GM21717 (cell line): ENCODE results near the gene EFR3B.

Source experiments
- ATAC-seq: cut with Tn5 transposase; IDR thresholded peaks from one replicate; pipeline ENCODE4 v1.9.1; 2021; ENCODE audit warnings: mild to moderate bottlenecking, moderate library complexity; ENCODE audit not compliant: unreplicated experiment

EFR3B gene

DNA sequence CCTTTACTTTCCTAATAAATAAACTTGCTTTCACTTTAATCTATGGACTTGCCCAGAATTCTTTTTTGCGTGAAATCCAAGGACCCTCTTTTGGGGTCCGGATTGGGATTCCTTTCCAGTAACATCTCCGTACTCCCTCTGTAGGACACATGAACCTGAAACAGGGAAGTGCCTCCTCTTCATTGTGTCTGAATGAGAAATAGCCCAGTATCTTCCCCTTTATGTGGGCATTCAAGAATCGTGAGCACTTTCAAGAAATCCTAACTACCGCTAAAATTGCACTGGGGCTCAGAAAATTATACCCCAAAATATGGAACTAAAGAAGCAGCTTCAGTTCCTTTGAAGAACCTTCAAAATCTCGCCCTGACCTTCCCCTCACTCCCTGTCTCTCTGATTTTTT, 134.3 kb downstream of the EFR3B start:
- ATAC-seq: no peak

DNA sequence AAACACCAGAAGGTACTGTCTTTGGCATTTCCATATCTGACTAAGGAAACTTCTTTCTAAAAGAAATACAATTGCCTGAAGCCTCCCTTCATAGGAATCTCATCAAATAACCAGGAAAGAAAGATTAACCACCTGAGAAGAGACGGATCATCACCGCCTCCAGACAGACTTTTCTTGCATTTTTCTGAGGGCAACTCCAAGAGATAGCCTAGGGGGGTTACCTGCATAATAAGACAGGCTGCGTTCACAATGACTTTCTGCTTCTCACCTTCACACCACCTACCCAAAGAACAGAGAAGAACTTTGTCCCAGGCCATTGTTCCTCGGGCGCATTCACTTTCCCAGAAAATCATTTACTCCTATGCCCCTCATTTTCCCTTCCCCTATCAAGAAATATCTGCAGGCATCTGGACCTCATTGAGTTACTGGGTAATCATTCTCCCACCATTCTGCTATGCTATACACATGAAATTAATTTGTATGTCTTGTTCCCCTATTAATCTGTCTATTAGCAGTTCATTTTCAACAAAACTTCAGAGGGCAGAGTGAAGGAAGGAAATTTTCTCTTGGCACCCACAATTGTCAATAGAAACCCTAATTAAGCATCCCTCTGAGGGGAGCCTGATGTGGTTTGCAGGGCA, 134.8 kb downstream of the EFR3B start:
- no peak for ATAC-seq

DNA sequence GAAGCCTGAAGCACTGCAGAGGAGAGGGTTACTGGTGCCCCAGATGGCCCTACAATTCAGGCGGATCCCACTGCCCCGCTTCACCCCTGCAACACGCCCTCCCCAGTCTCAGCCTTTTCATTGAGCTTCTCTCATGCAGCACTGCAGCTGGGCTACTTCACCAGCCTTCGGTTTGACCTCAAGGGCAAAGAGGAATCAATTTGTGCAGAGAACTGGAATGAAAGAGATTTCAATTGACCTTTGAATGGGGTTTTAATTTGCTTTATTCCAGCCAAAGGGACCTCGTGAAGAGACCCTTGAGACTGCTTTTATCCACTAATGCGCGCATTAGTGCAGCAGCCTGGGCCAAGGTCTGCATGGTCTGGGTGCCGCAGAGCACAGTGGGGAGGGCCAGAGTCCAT, 135.3 kb downstream of the EFR3B start:
- no peak for ATAC-seq

DNA sequence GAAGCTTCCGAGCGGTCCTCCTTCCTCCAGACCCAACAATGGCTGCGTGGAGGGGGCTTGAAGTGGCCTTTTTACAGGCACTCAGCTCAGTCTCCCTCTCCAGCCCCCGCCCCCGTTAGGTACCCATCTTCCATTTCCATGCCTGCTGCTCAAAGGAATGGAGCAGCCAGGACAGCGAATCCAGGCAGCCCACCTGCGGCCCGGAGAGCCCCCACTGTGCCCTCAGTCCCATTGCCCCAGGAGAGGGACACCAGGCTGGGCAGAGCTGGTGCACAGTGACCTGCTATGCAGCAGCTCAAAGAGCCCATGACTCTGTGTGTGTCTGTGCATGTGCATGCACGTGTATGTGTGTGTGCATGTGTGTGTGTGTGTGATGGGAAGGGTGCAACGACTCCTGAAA, 137.1 kb downstream of the EFR3B start:
- ATAC-seq: no peak

DNA sequence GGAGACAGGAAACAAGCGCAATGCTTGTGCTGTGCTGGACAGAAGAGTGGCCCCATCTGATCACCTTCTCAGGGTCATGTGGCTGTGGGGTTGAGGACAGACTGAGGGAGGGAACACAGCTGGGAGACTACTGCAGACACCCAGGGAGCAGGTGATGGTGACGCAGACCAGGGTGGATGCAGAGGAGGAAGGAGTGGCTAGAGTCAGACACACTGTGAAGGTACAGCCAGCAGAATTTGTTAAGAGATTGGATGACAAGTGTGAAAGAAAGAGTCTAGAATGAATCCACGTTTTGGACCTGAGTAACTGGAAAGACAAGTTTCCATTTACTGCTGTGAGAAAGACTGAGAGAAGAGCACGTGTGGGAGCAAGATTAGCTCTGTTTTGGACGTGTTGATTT, 142.4 kb downstream of the EFR3B start:
- no peak for ATAC-seq

DNA sequence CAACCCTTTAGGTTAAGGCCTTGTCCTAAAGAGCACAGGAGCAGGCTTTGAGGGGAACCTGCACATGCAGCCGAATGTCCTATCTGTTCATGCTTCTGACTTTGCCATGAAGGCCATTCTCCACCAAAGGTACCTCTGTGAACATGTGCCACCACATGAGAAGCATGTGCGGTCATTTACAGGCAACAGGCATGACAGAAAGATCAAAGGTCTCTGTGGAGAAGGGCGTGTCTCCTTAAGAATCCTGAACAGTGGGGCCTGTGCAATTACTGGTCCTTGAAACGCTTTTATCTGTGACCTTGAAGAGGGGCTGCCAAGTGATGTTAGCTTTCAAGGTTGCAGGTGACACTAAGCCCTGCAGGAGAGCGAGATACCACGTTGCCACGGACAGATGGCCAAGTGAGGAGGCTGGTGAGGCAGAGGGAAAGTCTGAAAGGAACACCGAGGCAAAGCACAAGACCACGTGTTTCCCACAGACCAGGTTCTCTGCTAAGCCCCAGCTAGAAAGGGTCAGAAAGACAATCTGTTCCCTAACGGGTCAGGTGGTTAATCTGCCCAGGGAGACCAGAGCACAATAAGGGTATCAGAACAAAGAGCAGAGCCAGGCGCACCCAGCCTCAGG, 146.0 kb downstream of the EFR3B start:
- ATAC-seq: no peak

DNA sequence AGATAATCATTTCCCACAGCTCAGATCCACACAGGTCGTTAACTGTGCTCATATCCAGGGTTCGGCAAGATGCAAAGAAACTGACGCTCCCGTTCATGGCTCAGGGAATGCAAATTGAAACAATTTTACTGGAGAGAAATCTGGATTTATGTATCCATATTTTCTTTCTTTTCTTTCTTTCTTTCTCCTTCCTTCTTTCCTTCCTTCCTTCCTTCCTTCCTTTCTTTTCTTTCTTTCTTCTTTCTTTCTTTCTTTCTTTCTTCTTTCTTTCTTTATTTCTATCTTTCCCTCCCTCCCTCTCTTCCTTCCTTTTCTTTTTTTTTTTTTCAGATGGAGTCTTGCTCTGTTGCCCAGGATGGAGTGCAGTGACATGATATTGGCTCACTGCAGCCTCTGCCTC, 146.5 kb downstream of the EFR3B start:
- no peak for ATAC-seq

DNA sequence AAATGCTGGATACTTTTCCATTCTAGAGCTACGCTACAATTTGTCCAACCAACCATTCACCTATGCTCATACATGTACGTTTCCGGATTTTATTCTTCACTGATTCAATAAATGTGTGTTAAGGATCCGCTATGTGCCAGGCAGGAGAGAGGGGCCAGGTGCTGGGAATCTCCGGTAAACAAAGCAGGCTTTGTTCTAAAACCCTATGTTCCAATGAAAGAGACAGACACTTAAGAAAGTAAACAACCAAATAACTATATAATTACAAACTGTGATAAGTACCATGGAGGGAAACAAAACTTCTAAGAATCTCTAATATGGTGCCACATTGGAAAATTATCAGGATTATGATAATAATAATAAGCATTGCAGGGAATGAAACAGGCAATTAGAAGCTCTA, 148.7 kb downstream of the EFR3B start:
- ATAC-seq: no peak

DNA sequence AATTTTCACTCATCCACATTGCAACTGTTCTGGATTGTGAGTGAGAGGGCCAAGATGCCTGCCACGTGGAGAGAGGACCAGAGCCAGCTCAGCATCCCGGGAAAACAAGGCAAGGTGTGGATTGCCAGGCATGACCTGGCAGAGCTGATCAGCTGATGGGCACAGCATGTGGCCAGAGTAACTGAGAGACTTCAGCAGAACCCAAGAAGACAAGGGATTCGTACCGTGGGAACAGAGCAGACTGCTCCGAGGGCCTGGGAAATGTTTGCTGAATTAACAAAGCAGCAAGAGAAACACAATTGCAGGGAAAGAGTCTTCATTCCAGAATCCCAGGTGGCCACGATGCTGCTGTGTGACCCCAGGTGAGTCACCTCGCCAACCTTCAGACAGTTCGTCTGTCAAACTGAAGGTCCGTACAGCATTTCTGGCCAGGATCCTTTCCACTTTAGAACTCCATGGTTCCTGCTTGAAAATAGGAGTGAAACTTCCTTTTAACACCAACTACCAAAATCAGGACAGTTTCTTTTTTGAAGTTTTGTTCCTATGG, 152.8 kb downstream of the EFR3B start:
- no peak for ATAC-seq

DNA sequence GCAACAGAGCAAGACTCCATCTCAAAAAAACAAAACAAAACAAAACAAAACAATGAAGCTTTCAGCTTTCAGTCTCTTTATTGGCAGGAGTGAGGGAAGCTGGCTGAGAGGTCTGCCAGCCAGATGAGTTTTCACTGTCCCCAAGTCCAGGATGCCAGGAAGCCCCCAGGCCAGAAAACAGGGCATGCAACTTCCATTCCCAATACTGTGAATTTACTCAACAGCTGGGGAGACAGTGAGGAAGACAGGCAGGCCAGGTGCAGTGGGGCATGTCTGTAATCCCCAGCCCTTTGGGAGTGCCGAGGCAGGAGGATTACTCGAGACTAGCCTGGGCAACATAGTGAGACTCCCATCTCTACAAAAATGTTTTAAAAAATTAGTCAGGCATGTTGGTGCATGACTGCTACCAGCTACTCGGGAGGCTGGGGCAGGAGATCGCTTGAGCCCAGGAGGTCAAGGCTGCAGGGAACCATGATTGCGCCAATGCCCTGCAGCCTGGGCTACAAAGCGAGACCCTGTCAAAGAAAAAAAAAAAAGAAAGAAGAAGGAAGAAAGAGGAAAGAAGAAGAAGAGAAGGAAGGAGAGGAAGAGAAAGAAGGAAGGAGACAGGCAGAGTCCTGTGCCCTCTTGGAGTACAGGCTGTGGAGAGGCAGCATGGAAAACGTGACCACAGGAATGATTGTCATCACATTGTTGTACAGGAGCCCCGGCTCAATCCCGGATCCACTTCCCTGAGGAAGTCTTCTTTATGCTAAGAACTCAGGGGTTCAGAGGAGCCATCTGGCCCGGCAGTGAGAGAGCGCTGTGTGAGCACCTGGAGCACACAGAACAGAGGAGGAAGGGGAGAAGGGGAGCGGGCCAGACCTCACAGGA, 155.7 kb downstream of the EFR3B start:
- no peak for ATAC-seq

DNA sequence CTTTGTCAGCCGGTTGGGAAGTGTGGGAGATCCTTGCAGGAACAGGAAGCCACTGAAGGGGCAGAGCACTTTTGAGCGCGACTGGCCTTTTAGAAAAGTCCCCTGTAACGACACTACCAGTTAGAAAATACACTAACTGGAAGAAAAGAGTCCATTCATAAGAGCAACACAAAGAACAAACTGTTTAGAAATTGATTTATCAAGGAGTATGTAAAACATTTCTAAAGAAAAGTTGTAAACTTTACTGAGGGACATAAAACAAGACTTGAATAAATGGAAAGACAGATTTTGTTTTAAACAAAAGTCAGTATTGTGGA, 156.3 kb downstream of the EFR3B start:
- no peak for ATAC-seq

DNA sequence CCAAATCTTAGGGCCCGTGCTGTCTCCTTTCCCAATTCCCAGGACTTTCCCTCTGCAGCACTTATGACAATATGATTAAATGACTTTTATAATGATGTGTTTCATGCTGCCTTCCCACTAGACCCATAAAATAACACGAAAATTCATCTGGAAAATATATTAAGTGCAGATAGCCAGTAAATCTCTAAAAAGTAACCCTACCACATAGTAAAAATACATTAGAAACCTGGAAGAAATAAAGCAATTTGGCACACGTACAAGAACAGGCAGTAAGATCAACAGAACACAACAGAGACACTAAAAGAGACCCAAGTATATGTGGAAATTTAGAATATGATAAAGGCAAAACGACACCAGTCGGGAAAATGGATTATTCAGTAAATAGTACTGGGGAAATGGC, 156.7 kb downstream of the EFR3B start:
- no peak for ATAC-seq

DNA sequence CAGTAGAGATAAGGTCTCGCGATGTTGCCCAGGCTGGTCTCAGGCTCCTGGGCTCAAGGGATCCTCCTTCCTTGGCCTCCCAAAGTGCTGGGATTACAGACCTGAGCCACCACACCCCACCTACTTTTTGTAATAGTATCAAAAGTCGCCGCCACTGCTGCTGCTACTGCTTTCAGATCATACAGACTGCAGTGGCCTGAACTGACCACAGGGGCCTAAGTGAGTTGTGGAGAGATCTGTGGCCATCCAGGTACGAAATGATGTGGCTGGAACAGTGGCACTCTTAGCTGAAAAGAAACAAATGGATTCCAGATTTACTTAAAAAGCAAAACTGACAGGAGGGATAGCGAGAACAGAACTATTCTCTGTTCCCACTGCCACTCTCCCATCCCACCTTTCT, 159.4 kb downstream of the EFR3B start:
- no peak for ATAC-seq

DNA sequence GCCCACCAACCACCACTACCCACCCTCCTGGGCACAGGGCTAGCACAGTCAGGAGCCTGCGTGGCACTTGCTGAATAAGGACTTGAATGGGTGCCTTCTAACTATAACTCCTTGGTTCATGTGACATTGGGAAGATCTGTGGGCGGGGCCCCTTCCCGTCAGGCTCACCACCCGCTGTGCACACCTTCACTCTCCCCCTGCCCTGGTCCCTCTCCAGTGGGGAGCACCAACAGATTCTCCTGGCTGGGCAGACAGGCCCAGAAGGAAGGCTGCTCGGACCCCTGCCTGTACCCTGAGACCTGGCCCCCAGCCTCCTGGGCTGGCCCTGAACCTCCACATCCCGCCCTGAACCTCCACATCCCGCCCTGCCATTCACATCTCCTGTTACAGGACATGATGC, 159.9 kb downstream of the EFR3B start:
- ATAC-seq: no peak

DNA sequence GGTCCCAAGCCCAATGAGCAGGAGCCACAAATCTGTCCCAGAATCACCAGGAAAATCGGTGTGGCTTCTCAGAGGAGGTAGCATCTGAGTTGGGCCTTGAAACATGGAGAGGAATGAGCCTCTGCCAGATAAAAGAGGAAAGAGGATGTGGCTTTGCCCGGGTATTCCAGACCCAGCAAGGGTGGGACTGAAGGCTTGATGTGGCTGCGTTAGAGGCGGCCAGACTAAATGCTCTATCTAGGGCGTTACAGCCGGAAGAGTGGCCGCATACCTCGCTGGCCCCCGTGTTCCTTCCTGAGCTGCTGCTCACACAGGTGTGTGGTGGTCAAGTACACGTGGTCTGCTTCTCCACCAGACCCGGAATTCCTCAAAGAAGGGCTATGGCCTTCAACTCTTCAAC, 160.4 kb downstream of the EFR3B start:
- no peak for ATAC-seq

DNA sequence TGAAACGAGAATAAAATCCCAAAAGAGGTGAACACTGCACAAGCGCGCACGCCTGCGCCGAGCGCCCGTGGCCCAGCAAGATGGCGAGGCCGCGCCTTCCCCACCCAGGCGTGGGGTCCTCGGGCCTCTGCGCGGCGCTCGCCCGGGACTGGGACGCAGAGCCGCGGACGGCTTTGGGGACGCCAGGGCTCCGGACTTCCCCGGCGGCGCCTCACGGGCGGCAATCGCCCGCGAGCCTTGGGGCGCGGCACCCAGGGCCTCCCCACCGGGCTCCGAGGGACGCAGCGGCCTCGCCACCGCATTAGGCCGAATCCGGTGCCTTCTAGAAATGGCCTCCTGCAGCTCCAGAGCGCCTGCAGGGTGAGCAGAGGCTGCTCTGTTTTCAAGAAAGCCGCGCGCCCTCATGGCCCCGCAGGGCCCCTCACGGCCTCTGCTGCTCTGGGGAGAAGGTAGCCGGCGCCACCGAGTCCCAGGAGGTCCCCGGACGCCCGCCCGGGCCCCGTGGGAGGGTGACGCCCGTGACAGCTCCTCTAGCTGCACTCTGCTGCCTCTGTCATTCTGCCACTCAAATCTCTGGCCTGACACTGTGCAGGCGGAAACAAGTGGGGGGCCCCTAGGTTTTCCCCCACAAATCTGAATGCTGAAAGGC, 162.4 kb downstream of the EFR3B start:
- peak; percentile 44 for ATAC-seq

DNA sequence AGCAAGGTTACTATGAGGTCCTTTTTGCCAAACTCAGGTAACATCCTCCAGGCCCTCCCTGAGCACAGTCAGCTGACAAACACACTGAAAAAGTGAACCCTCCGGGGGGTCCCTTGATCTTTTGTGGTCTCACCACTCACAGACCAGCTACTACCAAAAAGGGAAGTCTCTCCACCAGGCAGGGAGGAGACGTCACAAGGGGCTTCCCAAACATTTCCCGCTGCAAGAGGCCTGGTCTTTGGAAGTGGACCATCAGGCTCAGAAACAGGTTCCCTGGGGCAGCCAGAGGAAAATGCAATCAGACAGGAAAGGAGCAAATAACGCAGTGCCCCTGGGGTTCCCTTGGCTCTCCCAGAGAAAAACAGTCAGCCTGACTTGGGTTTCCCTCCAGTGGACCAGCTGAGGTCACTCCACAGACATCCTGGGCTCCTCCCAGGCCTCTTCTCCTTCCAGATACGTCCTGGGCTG, 165.2 kb downstream of the EFR3B start:
- no peak for ATAC-seq
